HepG2 (cell line): ENCODE results near the gene GZMH. TPM values are rescaled to one million over a fixed set of nuclear protein-coding genes. Genes with fewer than 3 reads are reported as not detected.
A peak's percentile ranks its signal among the peaks of the same experiment; 100 is the strongest.

Source experiments
- ATAC-seq: fragments of 200-7000 bp; cut with Tn5 transposase; 3 replicates; pipeline ENCODE4 v1.9.1; 2020; ENCODE audit warnings: mild to moderate bottlenecking, moderate library complexity
- BruUV-seq: library from RNA; stranded (reverse); fragments of 400-500 nt; replicated peaks from 2 replicates; lab custom pipeline; 2021; lab: Mats Ljungman, UMichigan
- CTCF ChIA-PET: fragments of 300-600 bp; formaldehyde crosslinking; extraction: SDS; loops from one replicate; lab custom pipeline; 2021; ENCODE audit warnings: low total read pairs, inconsistent platforms, low intra/inter-chr PET ratio; lab: Yijun Ruan, JAX
- POLR2A ChIA-PET: fragments of 350-600 bp; sonication (Branson Sonifier 250); formaldehyde crosslinking; loops from one replicate; lab custom pipeline; 2020; ENCODE audit warnings: antibody characterized with exemption, inconsistent platforms; lab: Yijun Ruan, JAX
- DNase-seq: peaks from one replicate; pipeline ENCODE4 v3.0.0-alpha.2; 2015; ENCODE audit warnings: low spot score
- FAIRE-seq: peaks from 3 replicates; lab custom pipeline; 2011; peaks lifted over from hg19 to GRCh38; lab: Jason Lieb, UNC
- H2AFZ ChIP-seq: one replicate; pipeline ENCODE4 v1.6.1; 2011; ENCODE audit warnings: low read length, inconsistent platforms
- H3K27ac ChIP-seq: fragments of 300-600 bp; 3 replicates; pipeline ENCODE4 v1.8.0; 2011; ENCODE audit warnings: mixed run types, mild to moderate bottlenecking, mixed read lengths, low read length, inconsistent platforms; ENCODE audit not compliant: insufficient read depth; ENCODE audit errors: extremely low read length
- H3K27me3 ChIP-seq, 2 experiments: fragments of 200-600 bp in 1 of 2; 2 replicates in 1 of 2; 3 replicates in 1 of 2; pipeline versions ENCODE4 v1.6.0 to v1.8.0; 2011; ENCODE audit warnings: low read length in 2 of 2, mild to moderate bottlenecking in 2 of 2, moderate library complexity in 2 of 2, inconsistent platforms in 1 of 2; ENCODE audit not compliant: insufficient read depth in 2 of 2, control insufficient read depth in 1 of 2
- H3K36me3 ChIP-seq, 2 experiments: fragments of 200-600 bp in 1 of 2; replicated peaks in 1 of 2; 2 replicates in 1 of 2; 3 replicates in 1 of 2; pipeline versions ENCODE4 v1.5.1 to v1.8.0; 2011; ENCODE audit warnings: low read length in 2 of 2, inconsistent platforms in 1 of 2; ENCODE audit not compliant: insufficient read depth in 2 of 2, control insufficient read depth in 1 of 2
- H3K4me1 ChIP-seq: 2 replicates; pipeline ENCODE4 v1.5.1; 2012; ENCODE audit warnings: low read length, inconsistent platforms; ENCODE audit not compliant: insufficient read depth
- H3K4me2 ChIP-seq: 2 replicates; pipeline ENCODE4 v1.6.0; 2011; ENCODE audit warnings: low read depth, low read length, inconsistent platforms
- H3K4me3 ChIP-seq, 3 experiments: fragments of 200-600 bp in 1 of 3; sonication (generic), shearing (Covaris generic) in 1 of 3; replicated peaks in 1 of 3; 2 replicates each; pipeline ENCODE4 v1.5.1; 2011 to 2016; ENCODE audit warnings: low read length in 3 of 3, inconsistent platforms in 2 of 3, low read depth in 2 of 3, mild to moderate bottlenecking in 2 of 3, control low read depth in 1 of 3, mixed read lengths in 1 of 3; ENCODE audit not compliant: insufficient read depth in 1 of 3
- H3K79me2 ChIP-seq: one replicate; pipeline ENCODE4 v1.6.1; 2011; ENCODE audit warnings: low read length, inconsistent platforms; ENCODE audit not compliant: insufficient read depth
- H3K9ac ChIP-seq: 2 replicates; pipeline ENCODE4 v1.6.0; 2011; ENCODE audit warnings: mild to moderate bottlenecking, low read depth, low read length, inconsistent platforms; ENCODE audit not compliant: insufficient read depth
- H3K9me3 ChIP-seq: 2 replicates; pipeline ENCODE4 v1.5.1; 2012; ENCODE audit warnings: mild to moderate bottlenecking, low read length
- H4K20me1 ChIP-seq: 2 replicates; pipeline ENCODE4 v1.6.0; 2011; ENCODE audit warnings: inconsistent platforms, mild to moderate bottlenecking, low read length, moderate library complexity; ENCODE audit not compliant: insufficient read depth
- ARNTL ChIP-seq: sonication (generic); formaldehyde crosslinking; IDR thresholded peaks from 2 replicates; pipeline ENCODE4 v1.4.0; 2020; ENCODE audit warnings: mild to moderate bottlenecking, missing genetic modification reagents
- PHB2 ChIP-seq: fragments of 450-650 bp; IDR thresholded peaks from 2 replicates; pipeline ENCODE4 v1.6.1; 2018; ENCODE audit not compliant: partially characterized antibody
- SOX6 ChIP-seq, 2 experiments: fragments of 450-650 bp in 1 of 2; sonication (generic) in 1 of 2; formaldehyde crosslinking in 1 of 2; IDR thresholded peaks; 2 replicates each; pipeline versions ENCODE4 v1.4.0 to v1.6.1; 2017 to 2020; ENCODE audit warnings: antibody characterized with exemption in 1 of 2, mild to moderate bottlenecking in 1 of 2, missing genetic modification reagents in 1 of 2
- ZNF766 ChIP-seq: sonication (generic); formaldehyde crosslinking; IDR thresholded peaks from 2 replicates; pipeline ENCODE4 v1.5.0; 2020; ENCODE audit warnings: missing genetic modification reagents, borderline replicate concordance
- in situ Hi-C: cut with HindIII; loops from 2 replicates; pipeline ENCODE4 v1.10.0; 2017; ENCODE audit warnings: low pct_unique_long_range_greater_than_20kb; ENCODE audit not compliant: extremely low pct_ligation_motif_present
- intact Hi-C: fragments of 100-400 bp; cut with micrococcal nuclease; formaldehyde crosslinking; loops from one replicate; pipeline ENCODE4 v1.10.0; 2022; ENCODE audit not compliant: unreplicated experiment
- polyA plus RNA-seq, 8 experiments: library from polyadenylated mRNA; depleted of rRNA in 3 of 8; stranded (reverse) in 7 of 8; unstranded in 1 of 8; fragments of >200 nt; fragmentation: Illumina TruSeq in 4 of 8; extraction: Trizol in 4 of 8; gene quantifications; 2 replicates each; pipeline versions ENCODE4 v1.2.1 to v1.2.3, GENCODE V29; 2011 to 2016; ENCODE audit warnings: low read depth in 4 of 8, missing spikeins in 1 of 8, mixed read lengths in 1 of 8; ENCODE audit not compliant: insufficient read depth in 1 of 8
- total RNA-seq, 5 experiments: library from RNA; depleted of rRNA; stranded (reverse); fragments of >200 nt; fragmentation: Illumina TruSeq; extraction: Trizol; gene quantifications; 2 replicates each; pipeline ENCODE4 v1.2.3, GENCODE V29; 2016; ENCODE audit warnings: low read depth in 1 of 5
- TF ChIP-seq, protein P1 (sequence below): sonication (generic); formaldehyde crosslinking; IDR thresholded peaks from 2 replicates; pipeline ENCODE4 v1.5.1; 2020; ENCODE audit warnings: missing genetic modification reagents, mild to moderate bottlenecking, borderline replicate concordance
- TF ChIP-seq, protein P2 (sequence below): sonication (generic); formaldehyde crosslinking; IDR thresholded peaks from 2 replicates; pipeline ENCODE4 v1.8.0; 2023; ENCODE audit warnings: mild to moderate bottlenecking, missing genetic modification reagents

The GZMH gene
- total and polyA plus RNA-seq, 2 of the 13 experiments (the other 11 are each of a cell fraction or from before 2014, with no cell fraction given): 0.08 TPM; not detected in 1

DNA sequence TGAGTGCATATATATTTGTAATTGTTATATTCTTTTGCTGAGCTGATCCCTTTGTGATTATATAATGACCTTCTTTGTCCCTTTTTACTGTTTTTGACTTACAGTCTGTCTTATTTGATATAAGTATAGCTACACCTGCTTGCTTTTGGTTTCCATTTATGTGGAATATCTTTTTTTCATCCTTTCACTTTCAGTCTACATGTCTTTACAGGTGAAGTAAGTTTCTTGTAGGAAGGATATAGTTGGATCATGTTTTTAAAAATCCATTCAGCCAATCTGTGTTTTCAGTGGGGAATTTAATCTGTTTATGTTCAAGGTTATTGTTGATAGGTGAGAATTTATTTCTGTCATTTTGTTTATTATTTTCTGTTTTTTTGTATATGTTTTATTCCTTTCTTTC is 12.1 kb downstream of the GZMH start:
- FAIRE-seq: no peak
- intact Hi-C loops (no loop called here), in situ Hi-C loops (no loop called here)
- peak; percentile 69; the same call in 1 of the 2 replicates for TF ChIP-seq SOX6 (IDR thresholded peaks at IDR 0.05)
- no peak for TF ChIP-seq SOX6 (CRISPR knock-in tag; IDR thresholded peaks at IDR 0.05)
- TF ChIP-seq, protein P1, sequence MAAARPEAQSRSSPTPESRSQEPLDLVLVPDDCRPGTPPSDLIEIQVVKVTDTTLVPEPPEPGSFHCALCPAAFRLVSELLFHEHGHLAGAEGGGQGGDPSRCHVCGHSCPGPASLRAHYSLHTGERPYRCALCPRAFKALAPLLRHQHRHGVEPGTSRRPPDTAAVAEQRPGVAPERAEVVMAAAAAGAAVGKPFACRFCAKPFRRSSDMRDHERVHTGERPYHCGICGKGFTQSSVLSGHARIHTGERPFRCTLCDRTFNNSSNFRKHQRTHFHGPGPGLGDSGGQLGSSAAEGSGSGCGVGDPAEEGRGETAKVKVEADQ (CRISPR knock-in tag): no peak
- TF ChIP-seq ZNF766 (CRISPR knock-in tag): no peak
- peak; percentile 78 for TF ChIP-seq PHB2
- no peak for TF ChIP-seq ARNTL (CRISPR knock-in tag)
- TF ChIP-seq, protein P2, sequence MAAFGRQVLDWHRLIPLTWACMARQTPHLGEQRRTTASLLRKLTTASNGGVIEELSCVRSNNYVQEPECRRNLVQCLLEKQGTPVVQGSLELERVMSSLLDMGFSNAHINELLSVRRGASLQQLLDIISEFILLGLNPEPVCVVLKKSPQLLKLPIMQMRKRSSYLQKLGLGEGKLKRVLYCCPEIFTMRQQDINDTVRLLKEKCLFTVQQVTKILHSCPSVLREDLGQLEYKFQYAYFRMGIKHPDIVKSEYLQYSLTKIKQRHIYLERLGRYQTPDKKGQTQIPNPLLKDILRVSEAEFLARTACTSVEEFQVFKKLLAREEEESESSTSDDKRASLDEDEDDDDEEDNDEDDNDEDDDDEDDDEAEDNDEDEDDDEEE (CRISPR knock-in tag): no peak
- no peak overlapping the region for H3K27ac ChIP-seq
- no TSS peak for BruUV-seq
- no peak overlapping the region for H3K4me2 ChIP-seq
- no peak overlapping the region for H3K4me3 ChIP-seq
- DNase-seq: no peak
- no peak for ATAC-seq
- no peak overlapping the region for H2AFZ ChIP-seq
- ChIA-PET CTCF (no interaction called here), POLR2A (no interaction called here)
- H3K9me3 ChIP-seq: peaks cover 9% of the 10 kb centered on the region; the same call in 1 of the 2 replicates
- H3K9ac ChIP-seq: no peak overlapping the region
- H3K79me2 ChIP-seq: no peaks in the 10 kb centered on the region
- no peaks in the 10 kb centered on the region for H3K36me3 ChIP-seq
- H3K4me1 ChIP-seq: no peaks in the 10 kb centered on the region
- no peaks in the 10 kb centered on the region; a peak in 1 of 5 replicates for H3K27me3 ChIP-seq
- no peaks in the 10 kb centered on the region for H4K20me1 ChIP-seq
